ENCODE data around the gene DRC3. TPM values are rescaled to one million over a fixed set of nuclear protein-coding genes. Genes with fewer than 3 reads are reported as not detected.

The DRC3 gene
- total and polyA plus RNA-seq, 2 experiments from 2014 or later = 1.1 to 1.8 TPM

DNA sequence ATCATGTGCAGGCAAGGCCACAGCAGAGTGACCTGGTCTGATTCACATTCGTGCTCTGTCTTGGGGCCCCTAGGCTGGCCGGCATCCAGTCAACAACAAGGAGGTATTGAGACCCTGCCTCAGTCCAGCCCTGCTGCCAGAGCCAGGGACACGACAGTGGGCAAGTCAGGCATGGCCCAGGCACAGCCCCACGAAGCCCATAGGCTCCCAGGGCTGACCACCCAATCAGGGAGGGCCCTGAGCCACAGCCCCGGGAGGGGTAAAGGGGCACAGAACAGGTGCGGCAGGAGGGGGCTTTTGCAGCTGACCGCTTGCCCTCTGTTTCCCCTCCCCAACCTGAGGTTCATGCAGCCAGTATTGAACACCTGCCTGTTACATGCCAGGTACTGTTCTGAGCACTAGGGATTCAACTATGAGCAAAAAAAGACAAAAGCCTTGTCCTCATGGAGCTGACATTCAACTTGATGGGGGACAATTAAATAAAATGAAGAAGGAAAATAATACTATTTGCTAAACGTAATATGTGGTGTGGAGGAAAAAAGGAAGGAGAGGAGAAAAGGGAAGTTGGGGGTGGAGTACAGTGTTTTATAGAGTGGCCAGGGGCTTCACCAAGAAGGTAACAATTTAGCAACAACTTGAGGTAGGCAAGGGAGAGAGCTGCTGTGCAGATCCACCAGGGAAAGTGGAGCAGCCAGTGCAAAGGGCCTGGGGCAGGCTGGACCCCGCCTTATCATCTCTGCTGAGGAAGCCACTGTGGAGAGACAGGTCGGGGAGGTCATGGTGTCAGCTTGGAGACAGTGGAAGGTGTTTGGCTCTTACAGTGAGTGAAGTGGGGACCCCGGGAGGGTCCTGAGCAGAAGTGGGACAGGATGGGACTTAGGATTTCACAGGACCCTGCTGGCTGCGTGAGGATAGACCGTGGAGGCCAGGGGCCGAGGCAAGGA, 6.1 kb downstream of the DRC3 start:
- Histone ChIP-seq H3K79me2 (no peaks in the 10 kb centered on the region), H3K36me3 (replicated peaks; ENCODE audit: insufficient read depth, low read depth) (no peaks in the 10 kb centered on the region), H3K4me3 (no peak overlapping the region), H3K4me2 (no peak overlapping the region), H4K20me1 (ENCODE audit: insufficient read depth, poor library complexity, severe bottlenecking) (no peaks in the 10 kb centered on the region), H3K27ac (no peak overlapping the region), H3K4me1 (ENCODE audit: insufficient read depth) (no peaks in the 10 kb centered on the region), H3K9me2 (replicated peaks; ENCODE audit: insufficient read depth) (no peaks in the 10 kb centered on the region), H2AFZ (no peak overlapping the region), H3K27me3 (no peaks in the 10 kb centered on the region), H3K9me3 (ENCODE audit: low read depth) (no peaks in the 10 kb centered on the region)
- TF ChIP-seq EZH2phosphoT487 (IDR thresholded peaks at IDR 0.05; ENCODE audit: low read depth, severe bottlenecking, unreplicated experiment) = no peak
- TF ChIP-seq, protein P1, sequence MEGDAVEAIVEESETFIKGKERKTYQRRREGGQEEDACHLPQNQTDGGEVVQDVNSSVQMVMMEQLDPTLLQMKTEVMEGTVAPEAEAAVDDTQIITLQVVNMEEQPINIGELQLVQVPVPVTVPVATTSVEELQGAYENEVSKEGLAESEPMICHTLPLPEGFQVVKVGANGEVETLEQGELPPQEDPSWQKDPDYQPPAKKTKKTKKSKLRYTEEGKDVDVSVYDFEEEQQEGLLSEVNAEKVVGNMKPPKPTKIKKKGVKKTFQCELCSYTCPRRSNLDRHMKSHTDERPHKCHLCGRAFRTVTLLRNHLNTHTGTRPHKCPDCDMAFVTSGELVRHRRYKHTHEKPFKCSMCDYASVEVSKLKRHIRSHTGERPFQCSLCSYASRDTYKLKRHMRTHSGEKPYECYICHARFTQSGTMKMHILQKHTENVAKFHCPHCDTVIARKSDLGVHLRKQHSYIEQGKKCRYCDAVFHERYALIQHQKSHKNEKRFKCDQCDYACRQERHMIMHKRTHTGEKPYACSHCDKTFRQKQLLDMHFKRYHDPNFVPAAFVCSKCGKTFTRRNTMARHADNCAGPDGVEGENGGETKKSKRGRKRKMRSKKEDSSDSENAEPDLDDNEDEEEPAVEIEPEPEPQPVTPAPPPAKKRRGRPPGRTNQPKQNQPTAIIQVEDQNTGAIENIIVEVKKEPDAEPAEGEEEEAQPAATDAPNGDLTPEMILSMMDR (IDR thresholded peaks at IDR 0.05; ENCODE audit: poor library complexity) = no peak
- TF ChIP-seq EZH2 (IDR thresholded peaks at IDR 0.05; ENCODE audit: borderline replicate concordance) = no peak
- WGBS (ENCODE audit: low lambda C conversion rate, missing lambda C conversion rate) = 87% methylated on average over 14 of the region's 14 CpGs
- no peak for DNase-seq (ENCODE audit: low spot score)

DNA sequence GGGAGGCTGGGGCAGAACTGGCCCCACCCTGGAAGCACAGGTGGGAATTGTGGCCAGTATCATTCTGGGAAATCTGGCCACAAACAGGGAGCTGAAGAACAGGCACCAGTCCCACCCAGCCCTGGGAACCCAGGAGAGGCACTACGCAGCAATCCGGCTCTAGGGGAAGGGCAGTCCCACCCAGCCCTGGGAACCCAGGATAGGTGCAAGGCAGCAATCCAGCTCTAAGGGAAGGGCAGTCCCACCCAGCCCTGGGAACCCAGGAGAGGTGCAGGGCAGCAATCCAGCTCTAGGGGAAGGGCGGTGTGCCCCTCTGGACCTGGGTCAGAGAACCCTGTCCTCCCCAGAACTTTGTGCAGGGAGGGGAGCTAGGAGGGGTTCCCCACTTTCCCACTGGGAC, 7.1 kb downstream of the DRC3 start:
- H3K27me3 ChIP-seq = no peaks in the 10 kb centered on the region
- H3K79me2 ChIP-seq = no peaks in the 10 kb centered on the region
- H3K36me3 ChIP-seq (replicated peaks; ENCODE audit: insufficient read depth, low read depth) = no peaks in the 10 kb centered on the region
- H3K9me3 ChIP-seq (ENCODE audit: low read depth) = no peaks in the 10 kb centered on the region
- no peaks in the 10 kb centered on the region for H4K20me1 ChIP-seq (ENCODE audit: insufficient read depth, poor library complexity, severe bottlenecking)
- 85% methylated on average over 2 of the region's 3 CpGs for WGBS (ENCODE audit: low lambda C conversion rate, missing lambda C conversion rate)
- no peaks in the 10 kb centered on the region for H3K9me2 ChIP-seq (replicated peaks; ENCODE audit: insufficient read depth)
- H2AFZ ChIP-seq = no peak overlapping the region
- no peak for DNase-seq (ENCODE audit: low spot score)
- no peak overlapping the region for H3K4me3 ChIP-seq
- H3K4me1 ChIP-seq (ENCODE audit: insufficient read depth) = no peaks in the 10 kb centered on the region
- H3K27ac ChIP-seq = no peak overlapping the region
- no peak overlapping the region for H3K4me2 ChIP-seq
- no peak for TF ChIP-seq EZH2 (IDR thresholded peaks at IDR 0.05; ENCODE audit: borderline replicate concordance)
- TF ChIP-seq, protein P1 (IDR thresholded peaks at IDR 0.05; ENCODE audit: poor library complexity) = no peak

DNA sequence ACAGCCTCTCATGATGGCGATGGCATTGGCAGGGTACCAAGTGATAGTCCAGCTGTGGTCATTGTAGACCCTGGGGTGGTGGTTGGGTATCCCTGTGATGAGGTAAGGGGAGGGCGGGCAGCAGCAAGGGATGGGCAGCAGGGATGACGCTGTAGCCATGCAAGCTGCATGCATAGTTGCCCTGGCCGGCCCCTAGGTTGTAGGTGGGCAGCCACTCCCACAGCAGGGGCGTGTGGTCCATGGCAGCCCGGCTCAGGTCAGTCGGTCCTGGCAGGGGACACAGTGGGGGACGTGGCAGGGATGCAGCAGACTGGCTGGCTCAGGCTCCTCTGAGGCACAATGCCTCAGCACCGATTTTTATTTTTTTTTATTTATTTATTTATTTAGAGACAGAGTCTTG, 8.7 kb downstream of the DRC3 start:
- no peak for DNase-seq (ENCODE audit: low spot score)
- 93% methylated on average over 9 of the region's 9 CpGs for WGBS (ENCODE audit: low lambda C conversion rate, missing lambda C conversion rate)
- TF ChIP-seq, protein P1 (IDR thresholded peaks at IDR 0.05; ENCODE audit: poor library complexity) = no peak
- TF ChIP-seq EZH2phosphoT487 (IDR thresholded peaks at IDR 0.05; ENCODE audit: low read depth, severe bottlenecking, unreplicated experiment) (no peak), EZH2 (IDR thresholded peaks at IDR 0.05; ENCODE audit: borderline replicate concordance) (no peak)
- Histone ChIP-seq H3K9me3 (ENCODE audit: low read depth) (no peaks in the 10 kb centered on the region), H3K4me3 (no peak overlapping the region), H3K27me3 (no peaks in the 10 kb centered on the region), H2AFZ (no peak overlapping the region), H3K79me2 (no peaks in the 10 kb centered on the region), H3K36me3 (replicated peaks; ENCODE audit: insufficient read depth, low read depth) (no peaks in the 10 kb centered on the region), H3K9me2 (replicated peaks; ENCODE audit: insufficient read depth) (no peaks in the 10 kb centered on the region), H3K4me2 (no peak overlapping the region), H4K20me1 (ENCODE audit: insufficient read depth, poor library complexity, severe bottlenecking) (no peaks in the 10 kb centered on the region), H3K4me1 (ENCODE audit: insufficient read depth) (no peaks in the 10 kb centered on the region), H3K27ac (no peak overlapping the region)
